IMR-90 (cell line): ENCODE data around the gene KLHDC10.

Experiments
- BHLHE40 ChIP-seq: fragments of 150-350 bp; IDR thresholded peaks from 2 replicates; pipeline ENCODE4 v1.6.1; 2016; ENCODE audit warnings: mild to moderate bottlenecking, low read depth, low read length
- CTCF ChIP-seq: conservative IDR thresholded peaks from 2 replicates; pipeline ENCODE4 v1.5.1; 2012; ENCODE audit warnings: mild to moderate bottlenecking, low read depth, low read length, improper control_type of control experiment
- MAFK ChIP-seq: IDR thresholded peaks from 2 replicates; pipeline ENCODE4 v1.6.1; 2012; ENCODE audit warnings: low read depth, low read length, improper control_type of control experiment
- MAZ ChIP-seq: IDR thresholded peaks from 2 replicates; pipeline ENCODE4 v1.6.1; 2012; ENCODE audit warnings: low read depth, mild to moderate bottlenecking, low read length, improper control_type of control experiment, moderate library complexity, borderline replicate concordance
- POLR2A ChIP-seq: IDR thresholded peaks from 2 replicates; pipeline ENCODE4 v1.6.1; 2012; ENCODE audit warnings: mild to moderate bottlenecking, low read depth, low read length
- RFX5 ChIP-seq: IDR thresholded peaks from 2 replicates; pipeline ENCODE4 v1.8.0; 2012; ENCODE audit warnings: low read depth, mild to moderate bottlenecking, low read length, moderate library complexity

GRCh38 chr7:130178251-130178650, 107.9 kb downstream of the KLHDC10 start:
- no peak for TF ChIP-seq CTCF
- TF ChIP-seq RFX5: no peak
- no peak for TF ChIP-seq POLR2A
- TF ChIP-seq MAZ: no peak
- TF ChIP-seq BHLHE40: no peak
- no peak for TF ChIP-seq MAFK
